Neural cell (in vitro differentiated cells): ENCODE measurements around the gene GOSR1.

Experiments
- EP300 ChIP-seq: fragments of 450-650 bp; conservative IDR thresholded peaks from 2 replicates; pipeline ENCODE4 v1.6.1; 2014; ENCODE audit warnings: antibody characterized with exemption, mild to moderate bottlenecking, moderate library complexity; ENCODE audit not compliant: poor library complexity, severe bottlenecking
- EZH2 ChIP-seq: fragments of 200-600, 300-800 bp; shearing (Covaris generic), sonication (generic); IDR thresholded peaks from 2 replicates; pipeline ENCODE4 v1.6.1; 2014; ENCODE audit warnings: antibody characterized with exemption, low read length, borderline replicate concordance, mild to moderate bottlenecking; ENCODE audit not compliant: insufficient read depth, poor library complexity, severe bottlenecking
- RAD21 ChIP-seq: fragments of 450-650 bp; conservative IDR thresholded peaks from 2 replicates; pipeline ENCODE4 v1.6.1; 2014; ENCODE audit warnings: antibody characterized with exemption, mild to moderate bottlenecking, moderate library complexity
- TF ChIP-seq, protein P1 (sequence below): fragments of 450-650 bp; IDR thresholded peaks from 2 replicates; pipeline ENCODE4 v1.5.1; 2014; ENCODE audit warnings: antibody characterized with exemption, mild to moderate bottlenecking, moderate library complexity; ENCODE audit not compliant: poor library complexity, severe bottlenecking

DNA sequence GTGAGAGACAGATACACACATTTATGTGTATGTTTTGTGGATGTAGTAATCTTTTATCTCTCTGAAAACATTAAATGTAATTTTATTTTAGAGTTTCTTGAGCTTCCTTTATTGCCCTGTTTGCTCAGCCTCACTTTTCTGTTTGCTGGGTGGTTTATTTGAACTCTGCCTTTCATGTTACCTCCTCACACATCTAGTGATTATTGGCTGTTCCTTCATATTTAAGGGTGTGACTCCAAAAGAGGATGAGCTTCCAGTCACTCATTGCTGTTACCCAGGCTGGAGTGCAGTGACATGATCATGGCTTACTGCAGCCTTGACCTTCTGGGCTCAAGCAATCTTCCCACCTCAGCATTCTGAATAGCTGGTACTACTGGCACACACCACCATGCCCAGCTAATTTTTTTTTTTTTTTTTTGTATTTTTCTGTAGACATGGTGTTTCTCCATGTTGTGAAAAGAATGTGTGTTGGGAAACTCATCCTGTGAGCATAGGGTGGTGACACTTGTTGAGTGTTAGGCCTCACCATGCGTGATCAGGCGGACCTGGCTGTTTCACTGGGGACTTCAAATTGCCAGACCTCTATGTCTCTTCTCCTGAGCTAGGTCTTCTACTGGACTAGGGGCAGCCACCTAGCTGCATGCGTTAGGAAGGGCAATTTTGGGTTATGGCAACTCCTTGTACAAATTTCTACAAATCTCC, 37.8 kb downstream of the GOSR1 start:
- TF ChIP-seq, protein P1, sequence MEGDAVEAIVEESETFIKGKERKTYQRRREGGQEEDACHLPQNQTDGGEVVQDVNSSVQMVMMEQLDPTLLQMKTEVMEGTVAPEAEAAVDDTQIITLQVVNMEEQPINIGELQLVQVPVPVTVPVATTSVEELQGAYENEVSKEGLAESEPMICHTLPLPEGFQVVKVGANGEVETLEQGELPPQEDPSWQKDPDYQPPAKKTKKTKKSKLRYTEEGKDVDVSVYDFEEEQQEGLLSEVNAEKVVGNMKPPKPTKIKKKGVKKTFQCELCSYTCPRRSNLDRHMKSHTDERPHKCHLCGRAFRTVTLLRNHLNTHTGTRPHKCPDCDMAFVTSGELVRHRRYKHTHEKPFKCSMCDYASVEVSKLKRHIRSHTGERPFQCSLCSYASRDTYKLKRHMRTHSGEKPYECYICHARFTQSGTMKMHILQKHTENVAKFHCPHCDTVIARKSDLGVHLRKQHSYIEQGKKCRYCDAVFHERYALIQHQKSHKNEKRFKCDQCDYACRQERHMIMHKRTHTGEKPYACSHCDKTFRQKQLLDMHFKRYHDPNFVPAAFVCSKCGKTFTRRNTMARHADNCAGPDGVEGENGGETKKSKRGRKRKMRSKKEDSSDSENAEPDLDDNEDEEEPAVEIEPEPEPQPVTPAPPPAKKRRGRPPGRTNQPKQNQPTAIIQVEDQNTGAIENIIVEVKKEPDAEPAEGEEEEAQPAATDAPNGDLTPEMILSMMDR: no peak
- TF ChIP-seq EZH2: no peak
- TF ChIP-seq EP300: no peak
- no peak for TF ChIP-seq RAD21
